22Rv1 (cell line): ENCODE data around the gene TRAF3IP3.

ENCODE experiments used
- ZFX ChIP-seq: fragments of 450-650 bp; IDR thresholded peaks from 2 replicates; pipeline ENCODE4 v1.6.1; 2017; ENCODE audit warnings: antibody characterized with exemption, borderline replicate concordance
- TF ChIP-seq, protein P1 (sequence below): fragments of 450-650 bp; IDR thresholded peaks from 2 replicates; pipeline ENCODE4 v1.5.1; 2017; ENCODE audit warnings: mild to moderate bottlenecking

DNA sequence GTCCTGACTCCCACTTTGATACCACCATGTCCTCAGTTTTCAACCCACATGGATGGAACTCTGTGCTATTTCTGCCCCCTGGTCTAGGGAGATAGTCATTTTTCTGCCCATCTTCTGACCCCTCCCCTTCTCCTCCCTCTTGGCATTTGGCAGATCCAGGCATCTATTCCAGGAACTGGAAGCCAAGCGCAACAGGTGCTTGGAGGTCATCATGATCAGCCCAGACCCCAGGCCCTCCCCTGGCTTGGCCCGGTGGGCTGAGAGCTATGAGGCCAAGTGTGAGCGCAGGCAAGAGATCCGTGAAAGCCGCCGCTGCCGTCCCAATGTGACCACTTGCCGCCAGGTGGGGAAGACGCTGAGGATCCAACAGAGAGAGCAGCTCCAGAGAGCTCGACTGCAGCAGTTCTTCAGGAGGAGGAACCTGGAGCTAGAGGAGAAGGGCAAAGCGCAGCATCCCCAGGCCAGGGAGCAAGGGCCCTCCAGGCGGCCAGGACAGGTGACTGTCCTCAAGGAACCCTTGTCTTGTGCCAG lies 4.0 kb downstream of the TRAF3IP3 start:
- TF ChIP-seq, protein P1, sequence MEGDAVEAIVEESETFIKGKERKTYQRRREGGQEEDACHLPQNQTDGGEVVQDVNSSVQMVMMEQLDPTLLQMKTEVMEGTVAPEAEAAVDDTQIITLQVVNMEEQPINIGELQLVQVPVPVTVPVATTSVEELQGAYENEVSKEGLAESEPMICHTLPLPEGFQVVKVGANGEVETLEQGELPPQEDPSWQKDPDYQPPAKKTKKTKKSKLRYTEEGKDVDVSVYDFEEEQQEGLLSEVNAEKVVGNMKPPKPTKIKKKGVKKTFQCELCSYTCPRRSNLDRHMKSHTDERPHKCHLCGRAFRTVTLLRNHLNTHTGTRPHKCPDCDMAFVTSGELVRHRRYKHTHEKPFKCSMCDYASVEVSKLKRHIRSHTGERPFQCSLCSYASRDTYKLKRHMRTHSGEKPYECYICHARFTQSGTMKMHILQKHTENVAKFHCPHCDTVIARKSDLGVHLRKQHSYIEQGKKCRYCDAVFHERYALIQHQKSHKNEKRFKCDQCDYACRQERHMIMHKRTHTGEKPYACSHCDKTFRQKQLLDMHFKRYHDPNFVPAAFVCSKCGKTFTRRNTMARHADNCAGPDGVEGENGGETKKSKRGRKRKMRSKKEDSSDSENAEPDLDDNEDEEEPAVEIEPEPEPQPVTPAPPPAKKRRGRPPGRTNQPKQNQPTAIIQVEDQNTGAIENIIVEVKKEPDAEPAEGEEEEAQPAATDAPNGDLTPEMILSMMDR = no peak
- TF ChIP-seq ZFX = no peak
